Mucosa of stomach (tissue), 1 donor: ENCODE data around the gene ATG9A.
"Not testable (repeated sequence)": the region's sequence is repeated elsewhere in the genome, so short reads cannot be mapped to it uniquely, and the experiment has no call there.

ENCODE experiments used
- H3K27me3 ChIP-seq: one replicate; pipeline ENCODE4 v1.7.0; 2013; ENCODE audit warnings: mild to moderate bottlenecking, low read length; ENCODE audit not compliant: control insufficient read depth, insufficient read depth
- H3K36me3 ChIP-seq: one replicate; pipeline ENCODE4 v1.7.0; 2013; ENCODE audit warnings: low read length; ENCODE audit not compliant: control insufficient read depth, insufficient read depth
- H3K4me1 ChIP-seq: one replicate; pipeline ENCODE4 v1.7.0; 2013; ENCODE audit warnings: mild to moderate bottlenecking, low read length; ENCODE audit not compliant: control insufficient read depth, insufficient read depth
- H3K4me3 ChIP-seq: one replicate; pipeline ENCODE4 v1.7.0; 2013; ENCODE audit warnings: low read length
- H3K9ac ChIP-seq: one replicate; pipeline ENCODE4 v1.7.0; 2013; ENCODE audit warnings: mild to moderate bottlenecking, low read length, moderate library complexity
- H3K9me3 ChIP-seq: one replicate; pipeline ENCODE4 v1.7.0; 2013; ENCODE audit warnings: mild to moderate bottlenecking, low read length, moderate library complexity; ENCODE audit not compliant: control insufficient read depth
- donor health status: Pancreatic carcinoma.

Gene ATG9A

DNA sequence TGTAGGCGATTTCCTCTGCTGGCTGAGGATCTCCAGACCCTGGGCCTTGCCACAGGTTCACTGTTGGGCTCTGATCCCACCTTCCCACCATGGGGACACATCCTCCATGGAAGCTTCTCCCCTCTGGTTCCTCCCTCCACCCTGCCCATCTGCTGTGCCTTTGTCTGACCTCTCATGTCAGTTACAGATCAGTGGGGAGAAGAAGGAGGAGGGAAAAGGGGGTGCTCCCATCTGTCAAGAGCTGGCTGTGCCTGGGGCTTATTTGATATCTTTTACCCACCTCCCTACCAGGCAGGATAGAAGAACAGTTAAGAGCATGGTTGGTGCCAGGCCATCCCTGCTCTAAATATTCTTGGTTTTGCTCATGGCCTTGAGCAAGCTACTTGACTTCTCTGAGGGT is 37.5 kb upstream of the ATG9A start:
- Histone ChIP-seq H3K27me3 (peaks cover 5% of the 10 kb centered on the region), H3K9me3 (no peaks in the 10 kb centered on the region), H3K4me1 (peaks cover 7% of the 10 kb centered on the region), H3K4me3 (no peak overlapping the region), H3K9ac (no peak overlapping the region), H3K36me3 (no peaks in the 10 kb centered on the region)

DNA sequence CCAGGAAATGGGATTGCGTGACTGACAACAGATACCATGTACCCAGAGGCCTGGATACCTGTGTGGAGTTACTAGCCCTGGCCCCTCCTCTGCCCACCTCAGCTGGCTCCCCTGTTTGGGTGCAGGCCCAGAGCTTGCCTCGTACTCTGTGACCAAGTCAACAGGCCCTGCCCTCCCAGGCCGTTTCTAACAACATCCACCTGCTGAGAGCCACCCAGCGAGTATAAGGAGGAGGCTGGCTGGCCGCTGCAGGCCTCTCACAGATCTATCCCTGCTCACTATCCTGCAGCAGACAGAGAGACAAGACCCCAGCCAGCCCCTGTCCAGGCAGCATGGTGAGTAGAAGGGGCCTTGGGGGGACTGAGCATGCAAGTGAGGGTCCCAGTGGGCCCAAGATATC is 36.8 kb upstream of the ATG9A start:
- Histone ChIP-seq H3K9me3 (no peaks in the 10 kb centered on the region), H3K9ac (no peak overlapping the region), H3K36me3 (no peaks in the 10 kb centered on the region), H3K4me3 (no peak overlapping the region), H3K4me1 (peaks cover 7% of the 10 kb centered on the region), H3K27me3 (peaks cover 5% of the 10 kb centered on the region)

DNA sequence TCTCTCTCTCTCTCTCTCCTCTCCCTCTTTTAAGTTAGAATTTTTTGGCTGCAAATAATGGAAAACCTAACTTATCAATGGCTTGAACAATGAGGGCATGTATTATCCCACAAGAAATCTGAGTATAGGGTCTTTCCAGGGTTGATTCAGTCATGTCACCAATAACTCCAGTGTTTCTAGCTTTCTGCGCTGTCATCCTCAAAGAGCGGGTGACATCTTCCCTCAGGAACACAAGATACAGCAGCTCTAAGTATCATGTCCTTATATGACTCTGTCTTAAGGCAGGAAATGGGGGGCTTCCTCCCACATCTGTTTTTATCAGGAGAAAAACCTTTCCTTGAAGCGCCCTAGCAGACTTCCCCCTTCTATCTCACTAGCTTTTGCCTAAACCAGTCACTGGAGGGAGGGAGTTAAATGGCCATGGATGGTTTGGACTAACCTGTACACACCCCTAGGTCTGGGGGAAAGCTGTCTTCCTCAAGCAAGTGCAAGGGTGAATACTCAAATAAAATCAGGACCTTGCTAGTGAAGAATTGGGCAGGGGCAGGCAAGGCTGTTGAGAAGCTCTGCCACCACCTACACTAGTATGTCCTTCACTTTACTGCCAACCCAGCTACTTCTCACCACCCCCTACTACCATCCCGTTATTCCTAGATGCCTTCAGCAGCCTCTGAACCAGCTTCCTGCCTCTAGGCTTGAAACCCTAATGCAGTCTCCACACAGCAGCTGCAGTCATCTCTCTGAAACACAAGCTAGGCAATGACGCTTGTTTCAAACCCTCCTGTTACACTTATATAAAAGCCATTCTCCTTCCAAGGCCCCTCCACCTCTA is 31.8 kb upstream of the ATG9A start:
- H3K9ac ChIP-seq: no peak overlapping the region
- no peaks in the 10 kb centered on the region for H3K4me1 ChIP-seq
- H3K36me3 ChIP-seq: no peaks in the 10 kb centered on the region
- peaks cover 8% of the 10 kb centered on the region for H3K27me3 ChIP-seq
- H3K4me3 ChIP-seq: no peak overlapping the region
- H3K9me3 ChIP-seq: no peaks in the 10 kb centered on the region

DNA sequence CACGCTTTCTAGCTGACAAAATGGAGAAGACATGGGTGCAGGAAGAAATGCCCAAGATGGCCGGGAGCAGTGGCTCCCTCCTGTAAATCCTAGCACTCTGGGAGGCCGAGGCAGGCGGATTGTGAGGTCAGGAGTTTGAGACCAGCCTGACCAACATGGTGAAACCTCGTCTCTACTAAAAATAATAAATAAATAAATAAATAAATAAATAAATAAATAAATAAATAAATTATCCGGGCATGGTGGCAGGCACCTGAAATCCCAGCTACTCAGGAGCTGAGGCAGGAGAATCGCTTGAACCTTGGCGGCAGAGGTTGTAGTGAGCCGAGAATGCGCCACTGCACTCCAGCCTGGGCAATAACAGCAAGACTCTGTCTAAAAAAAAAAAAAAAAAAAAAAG is 29.5 kb upstream of the ATG9A start:
- H3K9ac ChIP-seq, H3K4me1 ChIP-seq, H3K4me3 ChIP-seq, H3K9me3 ChIP-seq, H3K36me3 ChIP-seq: not testable (repeated sequence)
- H3K27me3 ChIP-seq: peaks cover 27% of the 10 kb centered on the region

DNA sequence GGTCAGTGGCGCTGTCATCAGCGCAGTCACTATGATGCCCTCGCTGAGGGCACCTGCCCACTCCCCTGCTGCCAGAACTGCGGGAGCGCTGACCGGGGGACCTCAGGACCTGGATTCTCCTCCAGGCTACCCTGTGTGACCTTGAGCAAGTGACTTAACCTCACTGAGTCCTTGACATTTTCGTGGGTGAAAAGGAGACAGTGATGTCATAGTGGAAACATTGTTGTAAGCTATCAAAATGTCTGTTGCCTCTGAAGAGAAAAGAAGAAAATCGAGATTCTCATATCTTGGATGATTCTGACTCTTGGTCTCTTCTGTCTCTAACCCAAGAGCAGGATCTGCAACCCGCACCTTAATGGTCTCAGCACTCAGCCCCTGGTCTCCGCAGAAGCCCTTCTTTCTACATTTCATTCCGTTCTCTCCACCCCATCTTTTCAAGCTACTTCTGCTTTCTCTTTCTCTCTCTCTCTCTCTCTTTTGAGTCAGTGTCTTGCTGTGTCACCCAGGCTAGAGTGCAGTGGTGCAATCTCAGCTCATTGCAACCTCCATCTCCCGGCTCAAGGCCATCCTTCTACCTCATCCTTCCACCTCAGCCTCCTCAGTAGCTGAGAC is 25.3 kb upstream of the ATG9A start:
- Histone ChIP-seq H3K27me3 (peaks cover 27% of the 10 kb centered on the region), H3K9ac (peak overlapping the region; percentile 83), H3K4me1 (peaks cover 38% of the 10 kb centered on the region), H3K36me3 (no peaks in the 10 kb centered on the region), H3K9me3 (no peaks in the 10 kb centered on the region), H3K4me3 (peak overlapping the region; percentile 88)

DNA sequence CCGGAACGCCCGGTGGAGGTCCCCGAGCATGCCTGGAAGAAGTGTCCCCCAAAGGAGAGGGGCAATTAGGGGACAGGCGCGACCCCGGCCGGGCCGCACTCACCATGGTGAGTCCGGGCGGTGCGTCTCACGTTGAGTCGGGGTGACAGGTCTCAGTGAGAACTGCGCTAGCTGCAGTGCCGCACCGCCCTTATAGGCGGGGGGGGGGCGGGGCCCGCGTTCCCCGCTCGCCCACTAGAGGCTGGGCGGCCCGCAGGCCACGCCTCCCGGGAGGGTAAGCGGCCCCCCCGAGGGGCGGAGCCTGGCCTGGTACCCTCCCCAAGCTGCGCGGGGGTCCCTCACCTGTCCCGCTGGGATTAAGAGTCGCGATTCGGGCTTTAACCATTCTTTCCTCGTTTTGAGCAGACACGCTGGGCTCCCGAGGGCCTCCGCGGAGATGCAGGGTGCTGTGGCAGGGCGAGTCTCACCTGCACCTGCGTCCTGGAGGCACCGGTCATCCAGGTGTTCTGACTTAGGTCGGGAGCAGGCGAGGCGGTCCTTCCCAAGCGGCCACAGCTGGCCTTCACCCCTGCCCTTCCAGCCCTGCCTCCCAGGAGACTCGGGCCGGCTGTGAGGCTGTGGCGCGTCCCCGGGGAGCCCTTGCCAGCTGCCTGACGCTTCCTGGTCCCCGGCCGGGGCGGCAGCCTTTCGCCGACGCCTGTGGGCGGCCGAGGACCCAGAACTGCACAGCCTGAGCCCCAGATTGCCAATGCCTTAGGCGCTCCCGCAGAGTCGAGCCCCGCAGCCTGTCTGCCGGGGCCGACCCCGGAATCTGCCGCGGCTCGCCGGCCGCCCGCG is 24.5 kb upstream of the ATG9A start, which contains the start of gene TUBA4A:
Gene TUBA4A, minus strand, starts transcription at position 166 of the 837 bp plus-strand sequence. Its CDS starts 60 bp downstream, at position 106.
- Histone ChIP-seq H3K9me3 (no peaks in the 10 kb centered on the region), H3K36me3 (no peaks in the 10 kb centered on the region), H3K4me1 (peaks cover 45% of the 10 kb centered on the region), H3K9ac (peak within 1 kb of the TSS; percentile 83), H3K4me3 (peak within 1 kb of the TSS; percentile 88), H3K27me3 (peaks cover 22% of the 10 kb centered on the region)

DNA sequence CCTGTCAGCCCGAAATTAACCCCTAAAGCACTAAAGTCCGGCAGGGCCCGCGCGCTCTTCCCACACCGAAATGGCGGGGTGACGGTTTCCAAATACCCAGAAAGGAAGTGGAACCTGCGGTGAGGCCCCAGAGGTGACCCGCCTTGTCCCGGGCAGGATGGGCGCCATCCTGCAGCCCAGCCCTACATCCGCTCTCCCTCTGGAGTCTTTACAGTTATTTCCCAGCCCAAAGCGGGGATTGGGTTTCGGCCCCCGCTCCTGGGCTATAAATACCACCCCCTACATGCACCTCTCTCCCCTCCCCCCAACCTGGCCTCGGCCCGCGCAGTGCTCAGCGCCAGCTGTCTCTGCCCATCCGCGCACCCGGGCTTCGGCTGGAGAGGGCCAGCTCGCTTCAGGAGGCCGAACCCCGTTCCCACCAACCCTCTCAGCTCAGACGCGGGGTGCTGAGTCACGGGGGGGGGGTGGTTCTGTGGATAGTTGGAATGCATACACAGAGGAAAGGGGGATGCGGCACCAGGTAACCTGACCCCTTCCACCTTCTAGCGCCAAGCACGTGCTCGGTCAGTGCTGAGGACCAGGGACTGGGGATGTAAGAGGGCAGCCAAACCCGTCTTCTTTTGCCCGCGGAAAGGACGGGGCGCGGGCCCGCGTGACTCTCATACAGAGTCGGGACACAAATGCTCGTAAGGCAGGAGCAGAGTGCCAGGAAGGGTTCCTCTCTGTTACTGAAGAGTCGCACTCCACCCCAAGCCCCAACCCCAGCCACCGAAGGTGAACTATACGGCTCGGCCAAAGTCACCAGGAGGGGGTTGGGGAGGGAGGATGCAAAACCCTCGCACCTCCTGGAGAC is 23.7 kb upstream of the ATG9A start, which contains the start of gene TUBA4B:
Gene TUBA4B, plus strand, starts transcription at position 344 of the 853 bp plus-strand sequence. Its CDS starts 165 bp downstream, at position 509.
- H3K27me3 ChIP-seq: peaks cover 22% of the 10 kb centered on the region
- peak within 1 kb of the TSS; percentile 83 for H3K9ac ChIP-seq
- H3K4me3 ChIP-seq: peak within 1 kb of the TSS; percentile 88
- H3K4me1 ChIP-seq: peaks cover 54% of the 10 kb centered on the region
- no peaks in the 10 kb centered on the region for H3K36me3 ChIP-seq
- no peaks in the 10 kb centered on the region for H3K9me3 ChIP-seq

DNA sequence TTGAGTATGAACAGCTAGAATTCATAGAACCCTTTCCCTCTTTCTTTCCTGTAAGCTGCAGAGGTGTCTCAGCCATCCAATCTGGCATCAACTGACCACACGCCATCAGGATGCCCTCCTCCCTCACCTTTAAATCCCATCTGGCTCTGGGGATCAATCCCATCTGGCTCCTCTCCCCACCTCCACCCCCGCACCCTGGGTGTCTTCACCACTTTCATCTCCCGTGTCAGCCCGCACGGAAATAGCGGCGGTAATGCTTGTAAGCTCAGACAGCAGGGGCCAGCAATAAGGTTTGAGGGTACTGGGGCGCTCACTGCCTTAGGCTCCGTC is 23.1 kb upstream of the ATG9A start:
- Histone ChIP-seq H3K4me3 (peak overlapping the region; percentile 88), H3K9ac (peak overlapping the region; percentile 83), H3K36me3 (no peaks in the 10 kb centered on the region), H3K4me1 (peaks cover 58% of the 10 kb centered on the region), H3K9me3 (no peaks in the 10 kb centered on the region), H3K27me3 (peaks cover 22% of the 10 kb centered on the region)

DNA sequence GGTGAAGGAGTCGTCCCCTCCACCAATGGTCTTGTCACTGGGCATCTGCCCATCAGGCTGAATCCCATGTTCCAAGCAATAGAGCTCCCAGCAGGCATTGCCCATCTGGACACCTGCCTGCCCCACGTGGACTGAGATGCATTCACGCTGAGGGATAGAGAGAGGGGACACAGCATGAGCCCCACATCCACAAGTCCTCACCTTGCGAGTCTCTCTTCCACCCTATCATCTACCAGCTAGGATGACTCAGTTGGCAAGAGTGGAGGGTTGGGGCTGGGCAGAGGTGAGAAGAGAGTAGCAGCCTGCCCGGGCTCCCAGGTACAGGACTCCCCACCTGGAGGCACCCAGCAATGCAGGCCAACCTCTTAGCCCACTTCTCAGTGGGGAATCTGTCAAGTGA is 22.6 kb upstream of the ATG9A start:
- no peaks in the 10 kb centered on the region for H3K36me3 ChIP-seq
- H3K9ac ChIP-seq: peak overlapping the region; percentile 83
- H3K4me3 ChIP-seq: no peak overlapping the region
- H3K27me3 ChIP-seq: peaks cover 22% of the 10 kb centered on the region
- H3K4me1 ChIP-seq: peaks cover 63% of the 10 kb centered on the region
- no peaks in the 10 kb centered on the region for H3K9me3 ChIP-seq

DNA sequence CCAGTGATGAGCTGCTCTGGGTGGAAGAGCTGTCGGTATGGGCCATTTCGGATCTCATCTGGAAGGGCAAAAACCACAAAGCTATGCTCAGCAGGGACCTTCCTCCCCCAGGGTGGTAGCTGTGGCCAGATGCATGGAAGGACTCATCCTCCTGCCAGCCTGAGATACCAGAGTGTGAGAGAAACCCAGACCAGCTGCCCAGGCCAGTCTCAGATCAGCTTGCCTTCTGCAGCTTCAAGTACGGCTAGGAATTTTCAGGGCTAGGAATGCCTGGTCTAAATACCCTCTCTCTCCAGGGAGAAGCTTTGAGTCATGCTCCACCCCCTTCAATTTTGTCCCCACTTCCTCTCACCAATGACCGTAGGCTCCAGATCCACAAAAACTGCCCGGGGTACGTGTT is 22.2 kb upstream of the ATG9A start:
- no peaks in the 10 kb centered on the region for H3K36me3 ChIP-seq
- H3K27me3 ChIP-seq: peaks cover 22% of the 10 kb centered on the region
- no peaks in the 10 kb centered on the region for H3K9me3 ChIP-seq
- peak overlapping the region; percentile 83 for H3K9ac ChIP-seq
- H3K4me3 ChIP-seq: no peak overlapping the region
- peaks cover 66% of the 10 kb centered on the region for H3K4me1 ChIP-seq

DNA sequence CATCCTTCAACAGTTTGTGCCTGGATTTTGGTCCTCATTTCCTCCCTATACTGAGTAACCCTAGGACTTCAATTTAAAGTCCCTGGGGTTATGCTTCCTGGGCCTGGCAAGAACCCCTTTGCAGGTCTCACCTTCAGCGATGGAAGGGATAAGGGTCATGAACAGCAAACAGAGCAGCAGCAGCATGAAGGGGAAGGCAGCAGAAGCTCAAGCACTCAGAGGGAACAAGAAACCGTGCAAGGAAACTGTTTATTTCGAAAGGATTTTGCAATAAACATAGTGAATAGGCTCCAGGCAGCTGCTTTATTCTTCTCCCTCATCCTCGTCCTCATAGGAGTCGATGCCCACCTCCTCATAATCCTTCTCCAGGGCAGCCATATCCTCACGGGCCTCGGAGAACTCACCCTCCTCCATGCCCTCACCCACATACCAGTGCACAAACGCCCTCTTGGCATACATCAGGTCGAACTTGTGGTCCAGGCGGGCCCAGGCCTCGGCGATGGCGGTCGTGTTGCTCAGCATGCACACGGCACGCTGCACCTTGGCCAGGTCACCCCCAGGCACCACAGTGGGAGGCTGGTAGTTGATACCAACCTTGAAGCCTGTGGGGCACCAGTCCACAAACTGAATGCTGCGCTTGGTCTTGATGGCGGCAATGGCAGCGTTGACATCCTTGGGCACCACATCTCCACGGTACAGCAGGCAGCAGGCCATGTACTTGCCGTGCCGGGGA is 20.8 kb upstream of the ATG9A start:
- Histone ChIP-seq H3K27me3 (peaks cover 8% of the 10 kb centered on the region), H3K9me3 (no peaks in the 10 kb centered on the region), H3K36me3 (no peaks in the 10 kb centered on the region), H3K9ac (peak overlapping the region; percentile 73), H3K4me3 (peak overlapping the region; percentile 37), H3K4me1 (peaks cover 77% of the 10 kb centered on the region)
